ENCODE data around the gene PEMT.
"Not testable (repeated sequence)": the region's sequence is repeated elsewhere in the genome, so short reads cannot be mapped to it uniquely, and the experiment has no call there.

Gene PEMT

DNA sequence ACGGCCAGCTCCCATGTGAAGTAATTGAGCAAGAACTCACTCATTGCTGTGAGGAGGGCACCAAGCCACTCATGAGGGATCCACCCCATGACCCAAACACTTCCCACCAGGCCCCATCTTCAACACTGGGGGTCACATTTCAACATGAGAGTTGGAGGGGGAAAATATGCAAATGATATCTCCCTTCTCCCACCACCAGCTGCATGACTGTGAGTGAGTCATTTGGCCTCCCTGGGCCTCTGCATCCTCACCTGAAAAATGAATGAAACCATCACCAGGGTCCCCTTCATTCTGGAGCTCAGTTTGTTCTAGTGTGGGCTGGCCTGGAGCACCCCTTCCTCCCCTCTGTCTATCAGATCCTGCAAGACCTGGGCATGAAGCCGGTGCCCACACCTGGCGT, 121.5 kb downstream of the PEMT start:
- H3K4me3 ChIP-seq (ENCODE audit: control insufficient read depth, low read depth, low read length) = no peak overlapping the region
- TF ChIP-seq, protein P1, sequence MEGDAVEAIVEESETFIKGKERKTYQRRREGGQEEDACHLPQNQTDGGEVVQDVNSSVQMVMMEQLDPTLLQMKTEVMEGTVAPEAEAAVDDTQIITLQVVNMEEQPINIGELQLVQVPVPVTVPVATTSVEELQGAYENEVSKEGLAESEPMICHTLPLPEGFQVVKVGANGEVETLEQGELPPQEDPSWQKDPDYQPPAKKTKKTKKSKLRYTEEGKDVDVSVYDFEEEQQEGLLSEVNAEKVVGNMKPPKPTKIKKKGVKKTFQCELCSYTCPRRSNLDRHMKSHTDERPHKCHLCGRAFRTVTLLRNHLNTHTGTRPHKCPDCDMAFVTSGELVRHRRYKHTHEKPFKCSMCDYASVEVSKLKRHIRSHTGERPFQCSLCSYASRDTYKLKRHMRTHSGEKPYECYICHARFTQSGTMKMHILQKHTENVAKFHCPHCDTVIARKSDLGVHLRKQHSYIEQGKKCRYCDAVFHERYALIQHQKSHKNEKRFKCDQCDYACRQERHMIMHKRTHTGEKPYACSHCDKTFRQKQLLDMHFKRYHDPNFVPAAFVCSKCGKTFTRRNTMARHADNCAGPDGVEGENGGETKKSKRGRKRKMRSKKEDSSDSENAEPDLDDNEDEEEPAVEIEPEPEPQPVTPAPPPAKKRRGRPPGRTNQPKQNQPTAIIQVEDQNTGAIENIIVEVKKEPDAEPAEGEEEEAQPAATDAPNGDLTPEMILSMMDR (conservative IDR thresholded peaks at IDR 0.05; ENCODE audit: control insufficient read depth, insufficient read depth, low read depth, low read length) = no peak
- no peak for DNase-seq (ENCODE audit: low read depth)

GRCh38 chr17:17469358-17469757, 122.2 kb downstream of the PEMT start:
- no peak for DNase-seq (ENCODE audit: low read depth)
- no peak overlapping the region for H3K4me3 ChIP-seq (ENCODE audit: control insufficient read depth, low read depth, low read length)
- TF ChIP-seq, protein P1 (conservative IDR thresholded peaks at IDR 0.05; ENCODE audit: control insufficient read depth, insufficient read depth, low read depth, low read length) = no peak

DNA sequence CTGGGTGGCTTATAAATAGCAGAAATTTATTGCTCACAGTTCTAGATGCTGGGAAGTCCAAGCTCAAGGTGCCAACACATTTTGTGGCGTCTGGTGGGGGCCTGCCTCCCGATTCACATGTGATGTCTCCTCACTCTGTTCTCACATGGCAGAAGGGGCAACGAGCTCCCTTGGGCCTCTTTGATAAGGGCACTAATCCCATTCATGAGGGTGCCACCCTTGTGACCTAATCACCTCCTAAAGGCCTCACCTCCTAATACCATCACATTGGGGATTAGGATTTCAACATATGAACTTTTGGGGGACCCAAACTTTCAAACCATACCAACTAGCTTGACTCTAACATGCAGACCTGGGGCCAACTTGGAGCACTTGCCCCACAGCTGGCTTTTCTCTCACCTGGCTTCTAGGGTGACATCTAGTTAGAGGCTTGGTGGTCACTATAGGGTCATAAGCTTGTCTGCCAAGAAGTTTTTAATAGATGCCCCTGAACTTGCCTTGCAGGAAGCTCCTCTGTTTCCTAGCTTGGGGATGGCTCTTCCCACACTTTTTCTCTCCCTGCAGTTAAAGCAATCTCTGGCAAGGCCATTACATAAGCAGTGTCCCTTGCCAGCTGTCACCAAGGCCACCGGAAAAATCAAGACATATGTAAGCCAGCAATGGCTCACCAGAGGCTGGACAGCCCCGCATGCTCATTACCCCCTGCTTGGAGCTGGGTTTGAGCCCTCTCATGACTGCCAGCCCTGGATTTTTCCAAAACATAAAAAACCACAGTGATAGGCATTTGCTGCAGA, 123.1 kb downstream of the PEMT start:
- H3K4me3 ChIP-seq (ENCODE audit: control insufficient read depth, low read depth, low read length) = no peak overlapping the region
- DNase-seq (ENCODE audit: low read depth) = no peak
- TF ChIP-seq, protein P1 (conservative IDR thresholded peaks at IDR 0.05; ENCODE audit: control insufficient read depth, insufficient read depth, low read depth, low read length) = no peak

DNA sequence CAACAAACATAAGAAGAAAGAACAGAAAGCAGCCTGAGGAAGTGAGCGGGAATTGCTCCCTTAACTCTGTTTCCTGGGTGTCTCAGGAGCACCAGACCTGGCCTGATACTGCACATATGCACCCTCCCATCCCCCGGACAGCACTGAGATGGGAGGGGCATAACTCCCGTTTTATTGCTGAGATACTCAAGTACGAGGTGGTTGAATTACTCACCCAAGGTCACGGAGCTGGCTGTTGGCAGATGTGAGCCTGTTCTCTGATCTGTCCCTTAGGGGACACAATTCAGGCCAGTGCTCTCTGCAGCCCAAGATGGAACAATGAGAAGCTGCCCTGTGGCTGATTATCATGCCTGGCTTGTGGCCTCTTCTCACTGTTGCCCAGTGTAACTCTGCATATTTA, 123.8 kb downstream of the PEMT start:
- peak; percentile 56 for DNase-seq (ENCODE audit: low read depth)
- TF ChIP-seq, protein P1 (conservative IDR thresholded peaks at IDR 0.05; ENCODE audit: control insufficient read depth, insufficient read depth, low read depth, low read length) = no peak
- no peak overlapping the region for H3K4me3 ChIP-seq (ENCODE audit: control insufficient read depth, low read depth, low read length)

GRCh38 chr17:17467016-17467415, 124.5 kb downstream of the PEMT start:
- H3K4me3 ChIP-seq (ENCODE audit: control insufficient read depth, low read depth, low read length) = no peak overlapping the region
- DNase-seq (ENCODE audit: low read depth) = no peak
- TF ChIP-seq, protein P1 (conservative IDR thresholded peaks at IDR 0.05; ENCODE audit: control insufficient read depth, insufficient read depth, low read depth, low read length) = no peak

GRCh38 chr17:17466511-17466910, 125.0 kb downstream of the PEMT start:
- no peak for DNase-seq (ENCODE audit: low read depth)
- H3K4me3 ChIP-seq (ENCODE audit: control insufficient read depth, low read depth, low read length) = no peak overlapping the region
- TF ChIP-seq, protein P1 (conservative IDR thresholded peaks at IDR 0.05; ENCODE audit: control insufficient read depth, insufficient read depth, low read depth, low read length) = no peak

DNA sequence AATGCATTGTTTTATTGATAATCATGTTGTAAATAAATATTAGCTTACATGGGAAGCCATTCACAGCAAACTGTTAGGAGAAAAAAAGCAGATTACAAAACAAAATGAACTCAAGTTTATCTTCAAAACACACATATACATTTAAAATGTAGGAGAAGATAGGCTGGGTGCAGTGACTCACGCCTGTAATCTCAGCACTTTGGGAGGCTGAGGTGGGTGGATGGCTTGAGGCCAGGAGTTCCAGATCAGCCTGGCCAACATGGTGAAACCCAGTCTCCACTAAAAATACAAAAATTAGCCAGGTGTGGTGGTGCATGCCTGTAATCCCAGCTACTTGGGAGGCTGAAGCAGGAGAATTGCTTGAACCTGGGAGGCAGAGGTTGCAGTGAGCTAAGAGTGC, 125.6 kb downstream of the PEMT start:
- not testable (repeated sequence) for DNase-seq (ENCODE audit: low read depth); H3K4me3 ChIP-seq (ENCODE audit: control insufficient read depth, low read depth, low read length)
